Stimulated activated CD8-positive, alpha-beta memory T cell treated with anti-CD3 and anti-CD28 coated beads, Interleukin-7, amount 100 ng/mL, for 48 hours (primary cell): ENCODE results near the gene SYNPO2.
"Not testable (repeated sequence)": the region's sequence is repeated elsewhere in the genome, so short reads cannot be mapped to it uniquely, and the experiment has no call there.

ENCODE experiments used
- DNase-seq, 2 donors: peaks; one replicate each; pipeline ENCODE4 v3.0.0-alpha.2; 2020; ENCODE audit warnings: low read depth in 1 of 2; ENCODE audit errors: extremely low read depth in 1 of 2

Gene SYNPO2

GRCh38 chr4:118968005-118968404 lies 79.4 kb downstream of the SYNPO2 start:
- no peak for DNase-seq

- no peak for DNase-seq
These were observed 80.2 kb downstream of the SYNPO2 start for GRCh38 chr4:118968813-118969212.

- DNase-seq = no peak
These were observed 80.7 kb downstream of the SYNPO2 start for GRCh38 chr4:118969359-118969758.

- DNase-seq = no peak
These were observed 83.5 kb downstream of the SYNPO2 start for GRCh38 chr4:118972167-118972566.

GRCh38 chr4:118973295-118973694 lies 84.6 kb downstream of the SYNPO2 start:
- no peak for DNase-seq

- DNase-seq = no peak
These were observed 86.1 kb downstream of the SYNPO2 start for GRCh38 chr4:118974758-118975157.

GRCh38 chr4:118975449-118976192 lies 87.0 kb downstream of the SYNPO2 start:
- no peak for DNase-seq

GRCh38 chr4:118976193-118976560 lies 87.5 kb downstream of the SYNPO2 start:
- not testable (repeated sequence) for DNase-seq

- not testable (repeated sequence) for DNase-seq
These were observed 88.4 kb downstream of the SYNPO2 start for GRCh38 chr4:118977100-118977499.

GRCh38 chr4:118979712-118980111 lies 91.1 kb downstream of the SYNPO2 start:
- no peak for DNase-seq

GRCh38 chr4:118981171-118981838 lies 92.7 kb downstream of the SYNPO2 start:
- DNase-seq = no peak

- peak in 1 of 2 donors; percentile 25 for DNase-seq
These were observed 93.3 kb downstream of the SYNPO2 start for GRCh38 chr4:118981839-118982381.

GRCh38 chr4:118983293-118983692 lies 94.6 kb downstream of the SYNPO2 start:
- no peak for DNase-seq

- DNase-seq = no peak
These were observed 95.2 kb downstream of the SYNPO2 start for GRCh38 chr4:118983831-118984230.

GRCh38 chr4:118985170-118986000 lies 96.7 kb downstream of the SYNPO2 start:
- no peak for DNase-seq

GRCh38 chr4:118987959-118988634 lies 99.4 kb downstream of the SYNPO2 start:
- no peak for DNase-seq

- DNase-seq = no peak
These were observed 100.0 kb downstream of the SYNPO2 start for GRCh38 chr4:118988635-118988972.

- no peak for DNase-seq
These were observed 100.7 kb downstream of the SYNPO2 start for GRCh38 chr4:118989098-118990080.

- no peak for DNase-seq
These were observed 103.0 kb downstream of the SYNPO2 start for GRCh38 chr4:118991686-118992085.

GRCh38 chr4:118992149-118992548 lies 103.5 kb downstream of the SYNPO2 start:
- no peak for DNase-seq
